ENCODE data around the gene PPP1R1A.

Gene PPP1R1A

DNA sequence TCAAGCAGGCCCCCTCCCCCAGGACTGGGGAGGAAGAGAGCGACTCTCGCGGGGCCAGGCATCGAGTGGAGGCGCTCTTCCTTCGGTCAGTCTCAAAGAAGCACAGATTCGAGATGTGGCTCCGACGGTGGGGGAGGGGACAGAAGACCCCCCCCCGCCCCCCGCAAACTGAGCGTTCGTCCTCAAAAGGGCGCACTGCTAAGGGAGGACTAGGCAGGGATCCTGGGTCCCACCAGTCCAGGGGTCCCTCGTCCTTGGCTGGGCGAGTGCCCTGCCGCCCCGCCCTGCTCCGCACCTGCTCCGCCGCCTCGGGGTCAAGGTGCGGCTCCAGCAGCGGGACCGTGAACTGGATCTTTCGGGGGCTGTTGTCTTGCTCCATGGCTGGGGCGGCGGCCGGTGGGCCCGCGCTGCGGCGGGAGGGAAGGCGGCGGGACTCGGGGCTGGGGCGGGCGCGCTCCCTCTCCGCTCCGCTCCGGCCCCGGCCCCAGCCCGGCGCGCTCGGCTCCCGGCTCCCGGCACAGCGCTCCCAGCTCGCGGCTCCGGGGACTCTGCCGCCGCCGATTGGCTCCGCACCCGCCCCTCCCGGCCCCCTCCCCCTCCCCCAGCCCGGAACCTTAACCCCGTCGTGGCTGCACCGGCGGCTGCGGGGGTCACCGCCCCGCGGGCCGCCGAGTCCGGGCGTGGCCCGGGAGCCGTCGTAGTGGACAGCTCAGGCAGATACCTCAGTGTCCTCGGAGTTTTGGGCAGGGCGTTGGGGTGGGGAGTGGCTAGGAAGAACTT is at the start of gene PPP1R1A:
PPP1R1A (minus strand) TSS at position 550 of the 780 bp plus-strand sequence; CDS start at position 379, 171 bp downstream.
- Mint-ChIP-seq H3K4me1 (ENCODE audit: low read depth) (peaks cover 9% of the 10 kb centered on the region), H3K27me3 (peaks cover 43% of the 10 kb centered on the region), H3K27ac (no peak within 1 kb of the TSS), H3K9me3 (ENCODE audit: low read depth) (no peaks in the 10 kb centered on the region), H3K36me3 (no peaks in the 10 kb centered on the region), H3K4me3 (peak within 1 kb of the TSS; percentile 82)

DNA sequence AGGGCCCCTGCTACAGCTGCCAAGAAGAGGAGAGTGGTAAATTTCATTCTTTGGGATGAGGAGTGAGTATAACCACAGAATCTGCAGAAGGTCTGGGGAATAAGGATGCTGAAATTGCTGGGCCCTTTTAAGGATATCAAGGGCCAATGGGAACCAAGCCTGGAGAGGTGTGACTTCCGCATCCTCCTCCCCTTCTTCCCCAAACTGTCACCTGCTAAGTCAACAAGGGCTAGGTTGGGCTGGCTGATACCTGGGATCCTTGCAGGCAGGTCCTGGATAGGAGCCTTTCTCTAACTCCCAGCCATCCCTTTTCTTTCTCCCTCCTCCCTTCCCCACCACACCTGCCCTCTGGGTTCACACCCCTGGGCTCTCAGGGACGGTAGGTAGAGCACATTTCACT is 46.3 kb upstream of the PPP1R1A start, which contains the start of gene LACRT:
LACRT (minus strand) TSS at position 101 of the 400 bp plus-strand sequence; CDS start at position 47, 54 bp downstream.
- no peaks in the 10 kb centered on the region for H3K9me3 Mint-ChIP-seq (ENCODE audit: low read depth)
- no peak within 1 kb of the TSS for H3K27ac Mint-ChIP-seq
- H3K36me3 Mint-ChIP-seq: no peaks in the 10 kb centered on the region
- H3K4me3 Mint-ChIP-seq: no peak within 1 kb of the TSS
- H3K27me3 Mint-ChIP-seq: peaks cover 6% of the 10 kb centered on the region
- no peaks in the 10 kb centered on the region for H3K4me1 Mint-ChIP-seq (ENCODE audit: low read depth)

- no peaks in the 10 kb centered on the region for H3K4me1 Mint-ChIP-seq (ENCODE audit: low read depth)
- H3K27ac Mint-ChIP-seq: no peak overlapping the region
- H3K27me3 Mint-ChIP-seq: peaks cover 17% of the 10 kb centered on the region
- H3K36me3 Mint-ChIP-seq: peaks cover 5% of the 10 kb centered on the region
- H3K4me3 Mint-ChIP-seq: no peak overlapping the region
- peaks cover 7% of the 10 kb centered on the region for H3K9me3 Mint-ChIP-seq (ENCODE audit: low read depth)
These were observed 43.7 kb upstream of the PPP1R1A start for GRCh38 chr12:54631988-54632728.

DNA sequence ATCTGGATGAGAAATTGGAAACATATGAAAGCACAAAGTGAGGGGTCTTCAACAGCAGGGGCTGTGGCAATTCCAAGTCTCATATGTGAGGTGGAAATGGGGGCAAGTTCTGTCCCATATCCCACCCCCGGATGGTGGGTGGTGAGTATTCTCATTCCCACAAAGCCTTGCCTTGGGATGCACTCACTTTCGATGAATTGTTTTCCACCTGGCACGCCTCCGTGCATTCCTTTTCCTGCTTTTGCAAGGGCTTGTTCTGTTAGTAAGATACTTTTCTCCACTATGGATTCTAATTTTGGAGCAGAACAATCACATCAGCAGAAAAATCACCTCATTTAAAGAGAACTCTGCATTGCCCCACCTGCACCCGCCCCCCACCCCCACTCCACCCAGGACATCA is 43.1 kb upstream of the PPP1R1A start:
- H3K4me1 Mint-ChIP-seq (ENCODE audit: low read depth): no peaks in the 10 kb centered on the region
- peaks cover 23% of the 10 kb centered on the region for H3K27me3 Mint-ChIP-seq
- H3K27ac Mint-ChIP-seq: no peak overlapping the region

GRCh38 chr12:54629925-54630324 is 41.5 kb upstream of the PPP1R1A start:
- H3K4me1 Mint-ChIP-seq (ENCODE audit: low read depth): no peaks in the 10 kb centered on the region
- no peak overlapping the region for H3K27ac Mint-ChIP-seq
- no peak overlapping the region for H3K4me3 Mint-ChIP-seq
- H3K36me3 Mint-ChIP-seq: peaks cover 8% of the 10 kb centered on the region
- H3K27me3 Mint-ChIP-seq: peaks cover 35% of the 10 kb centered on the region
- H3K9me3 Mint-ChIP-seq (ENCODE audit: low read depth): peaks cover 13% of the 10 kb centered on the region

More for the DNA sequence above, 43.1 kb upstream of the PPP1R1A start:
- Mint-ChIP-seq H3K36me3 (peaks cover 8% of the 10 kb centered on the region), H3K4me3 (no peak overlapping the region), H3K9me3 (ENCODE audit: low read depth) (peaks cover 13% of the 10 kb centered on the region)

GRCh38 chr12:54628186-54628846 is 39.9 kb upstream of the PPP1R1A start:
- Mint-ChIP-seq H3K4me3 (no peak overlapping the region), H3K27me3 (peaks cover 43% of the 10 kb centered on the region), H3K27ac (no peak overlapping the region), H3K4me1 (ENCODE audit: low read depth) (no peaks in the 10 kb centered on the region), H3K9me3 (ENCODE audit: low read depth) (peaks cover 13% of the 10 kb centered on the region), H3K36me3 (peaks cover 8% of the 10 kb centered on the region)

DNA sequence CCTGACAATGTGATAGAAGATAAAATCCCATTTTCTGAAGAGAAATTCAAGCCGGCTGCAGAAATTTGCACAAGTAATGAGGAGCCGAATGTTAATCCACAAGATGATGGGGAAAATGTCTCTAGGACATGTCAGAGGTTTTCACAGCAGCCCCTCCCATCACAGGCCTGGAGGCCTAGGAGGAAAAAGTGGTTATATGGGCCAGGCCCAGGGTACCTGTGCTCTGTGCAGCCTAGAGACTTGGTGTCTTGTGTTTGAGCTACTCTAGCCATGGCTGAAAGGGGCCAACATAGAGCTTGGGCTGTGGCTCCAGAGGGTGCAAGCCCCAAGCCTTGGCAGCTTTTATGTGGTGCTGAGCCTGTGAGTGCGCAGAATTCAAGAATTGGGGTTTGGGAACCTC is 38.8 kb upstream of the PPP1R1A start:
- no peak overlapping the region for H3K4me3 Mint-ChIP-seq
- H3K27ac Mint-ChIP-seq: no peak overlapping the region
- peaks cover 13% of the 10 kb centered on the region for H3K9me3 Mint-ChIP-seq (ENCODE audit: low read depth)
- peaks cover 8% of the 10 kb centered on the region for H3K36me3 Mint-ChIP-seq
- H3K4me1 Mint-ChIP-seq (ENCODE audit: low read depth): no peaks in the 10 kb centered on the region
- H3K27me3 Mint-ChIP-seq: peaks cover 50% of the 10 kb centered on the region

GRCh38 chr12:54625598-54625997 is 37.1 kb upstream of the PPP1R1A start:
- Mint-ChIP-seq H3K27ac (no peak overlapping the region), H3K4me3 (no peak overlapping the region), H3K9me3 (ENCODE audit: low read depth) (peaks cover 13% of the 10 kb centered on the region), H3K36me3 (peaks cover 8% of the 10 kb centered on the region), H3K4me1 (ENCODE audit: low read depth) (no peaks in the 10 kb centered on the region), H3K27me3 (peaks cover 61% of the 10 kb centered on the region)

GRCh38 chr12:54624315-54625279 is 36.1 kb upstream of the PPP1R1A start:
- peaks cover 13% of the 10 kb centered on the region for H3K9me3 Mint-ChIP-seq (ENCODE audit: low read depth)
- no peaks in the 10 kb centered on the region for H3K4me1 Mint-ChIP-seq (ENCODE audit: low read depth)
- H3K36me3 Mint-ChIP-seq: peaks cover 8% of the 10 kb centered on the region
- no peak overlapping the region for H3K27ac Mint-ChIP-seq
- no peak overlapping the region for H3K4me3 Mint-ChIP-seq
- H3K27me3 Mint-ChIP-seq: peaks cover 55% of the 10 kb centered on the region

DNA sequence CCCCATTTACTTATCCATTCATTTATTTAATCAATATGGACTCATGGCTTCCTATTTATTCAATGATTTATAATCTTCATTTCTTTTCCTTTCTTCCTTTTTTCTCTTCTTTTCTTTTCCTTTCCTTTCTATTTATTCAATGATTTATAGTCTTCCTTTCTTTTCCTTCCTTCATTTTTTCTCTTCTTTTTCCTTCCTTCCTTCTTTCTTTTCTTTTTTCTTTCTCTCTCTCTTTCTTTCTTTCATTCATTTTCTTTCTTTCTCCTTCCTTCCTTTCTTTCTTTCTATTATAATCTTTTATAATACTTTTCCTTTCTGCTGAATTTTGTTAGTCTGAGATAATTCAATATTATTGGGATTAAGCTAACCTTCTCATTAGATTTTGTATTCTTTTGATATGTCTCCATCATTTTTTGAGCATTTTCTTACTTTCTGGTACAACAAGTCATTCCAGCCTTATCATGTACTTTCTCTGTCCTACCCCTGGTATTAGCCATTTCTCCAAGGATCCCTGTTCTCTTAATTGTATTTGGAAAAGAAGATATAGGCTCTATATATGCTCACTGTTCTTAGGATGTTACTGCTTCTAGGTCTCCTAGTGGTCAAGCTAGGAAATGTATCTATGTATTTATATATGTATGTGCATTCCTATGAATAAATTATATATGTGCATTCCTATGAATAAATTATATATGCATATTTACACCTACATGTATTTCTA is 34.2 kb upstream of the PPP1R1A start:
- Mint-ChIP-seq H3K36me3 (peaks cover 4% of the 10 kb centered on the region), H3K4me1 (ENCODE audit: low read depth) (no peaks in the 10 kb centered on the region), H3K27ac (no peak overlapping the region), H3K9me3 (ENCODE audit: low read depth) (peaks cover 7% of the 10 kb centered on the region), H3K27me3 (peaks cover 46% of the 10 kb centered on the region), H3K4me3 (no peak overlapping the region)

- no peak overlapping the region for H3K4me3 Mint-ChIP-seq
- H3K27me3 Mint-ChIP-seq: peaks cover 25% of the 10 kb centered on the region
- H3K27ac Mint-ChIP-seq: no peak overlapping the region
- peaks cover 4% of the 10 kb centered on the region for H3K4me1 Mint-ChIP-seq (ENCODE audit: low read depth)
- H3K9me3 Mint-ChIP-seq (ENCODE audit: low read depth): no peaks in the 10 kb centered on the region
- H3K36me3 Mint-ChIP-seq: no peaks in the 10 kb centered on the region
These were observed 28.6 kb upstream of the PPP1R1A start for GRCh38 chr12:54616933-54617680.

DNA sequence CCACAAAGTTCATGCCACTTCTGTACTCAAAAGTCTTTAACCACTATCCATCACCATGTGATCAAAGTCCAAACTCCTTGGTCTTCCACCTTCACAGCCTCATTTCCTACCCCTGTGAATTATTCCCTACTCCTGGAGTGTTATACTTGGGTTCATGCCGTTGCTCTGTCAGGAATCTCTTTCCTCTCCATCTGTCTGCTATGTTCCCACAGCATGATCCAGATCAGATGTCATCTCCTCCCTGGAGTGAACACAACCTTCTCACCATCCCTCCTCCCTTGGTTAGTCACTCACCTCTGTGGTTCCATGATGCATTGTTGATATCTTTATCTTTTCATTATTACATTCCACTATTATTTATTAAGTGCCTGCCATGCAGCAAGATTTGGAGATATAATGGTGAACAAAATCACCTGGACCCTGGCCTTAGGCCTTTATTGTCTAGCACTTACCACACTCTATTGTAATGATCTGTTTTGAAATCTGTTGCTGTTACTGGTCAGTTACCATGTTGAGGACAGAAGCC is 23.8 kb upstream of the PPP1R1A start:
- H3K9me3 Mint-ChIP-seq (ENCODE audit: low read depth): no peaks in the 10 kb centered on the region
- peaks cover 4% of the 10 kb centered on the region for H3K4me1 Mint-ChIP-seq (ENCODE audit: low read depth)
- no peak overlapping the region for H3K27ac Mint-ChIP-seq
- no peak overlapping the region for H3K4me3 Mint-ChIP-seq
- H3K27me3 Mint-ChIP-seq: peaks cover 14% of the 10 kb centered on the region
- H3K36me3 Mint-ChIP-seq: no peaks in the 10 kb centered on the region

GRCh38 chr12:54611715-54612149 is 23.3 kb upstream of the PPP1R1A start:
- Mint-ChIP-seq H3K4me3 (no peak overlapping the region), H3K36me3 (no peaks in the 10 kb centered on the region), H3K9me3 (ENCODE audit: low read depth) (no peaks in the 10 kb centered on the region), H3K4me1 (ENCODE audit: low read depth) (no peaks in the 10 kb centered on the region), H3K27me3 (peaks cover 10% of the 10 kb centered on the region), H3K27ac (no peak overlapping the region)
